ENCODE data around the gene NEK5. TPM values are rescaled to one million over a fixed set of nuclear protein-coding genes. Genes with fewer than 3 reads are reported as not detected.

NEK5 gene
- total RNA-seq, 6 donors from 2014 or later: 0.23 to 30.2 (median 2.4) TPM

DNA sequence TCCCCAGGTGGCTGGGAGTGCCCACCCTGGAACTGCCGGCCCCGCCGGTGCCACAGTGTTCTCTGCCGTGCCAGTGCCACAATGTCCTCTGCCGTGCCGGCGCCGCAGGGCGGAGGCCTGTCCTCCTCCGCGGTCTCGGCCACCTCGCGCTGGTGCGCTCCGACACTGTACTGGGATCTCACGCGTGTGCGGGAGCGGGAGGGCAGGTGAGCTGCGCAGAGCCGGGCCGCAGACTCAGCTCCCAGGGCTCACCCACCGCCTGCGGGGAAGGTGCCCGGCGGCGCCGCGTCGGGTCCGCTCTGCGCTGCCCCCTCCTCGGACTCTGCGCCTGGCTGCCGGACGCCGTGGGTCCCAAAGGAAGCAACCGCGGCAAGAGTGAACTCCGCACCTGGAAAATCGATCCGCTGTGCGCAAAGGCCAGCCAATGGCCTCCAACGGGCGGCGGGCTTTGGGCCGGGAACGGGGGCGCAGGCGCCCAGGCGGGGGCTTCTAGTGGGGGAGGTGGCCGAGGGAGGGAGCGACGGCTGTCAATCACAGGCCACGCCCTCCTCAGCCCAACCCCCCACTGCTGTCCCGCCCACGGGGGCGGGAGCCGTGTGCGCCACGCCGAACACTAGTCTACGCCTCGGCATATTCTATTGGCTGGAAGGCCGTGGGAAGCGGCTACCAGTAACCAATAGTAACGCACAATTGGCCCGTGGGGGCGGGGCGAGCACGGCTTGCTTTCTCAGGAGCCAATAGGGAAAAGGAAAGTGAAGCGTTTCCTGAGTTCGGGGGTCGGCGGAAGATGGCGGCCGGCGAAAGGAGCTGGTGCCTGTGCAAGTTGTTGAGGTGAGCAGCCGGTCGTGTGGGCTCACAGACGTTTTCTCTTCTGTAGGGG, 117.0 kb downstream of the NEK5 start, which contains the start of gene ALG11:
TSS of gene ALG11 (plus strand) at position 767 of the 880 bp plus-strand sequence. CDS start at position 788, 21 bp downstream.
- Histone ChIP-seq H3K27ac (peak within 1 kb of the TSS; percentile 48 to 84 (median 70)), H3K36me3 (peaks cover 0 to 4% (median 0%) of the 10 kb centered on the region in 4 donors), H3K4me3 (peak within 1 kb of the TSS; percentile 71 to 97 (median 78)), H3K27me3 (no peaks in the 10 kb centered on the region), H3K4me1 (peaks cover 16 to 25% (median 22%) of the 10 kb centered on the region in 4 donors), H3K9me3 (no peaks in the 10 kb centered on the region)
- TF ChIP-seq POLR2A (IDR thresholded peaks at IDR 0.05) (peak in 1 of 4 donors; percentile 68), EP300 (IDR thresholded peaks at IDR 0.05) (no peak), CTCF (IDR thresholded peaks at IDR 0.05) (no peak), POLR2AphosphoS5 (IDR thresholded peaks at IDR 0.05) (peak; percentile 46 to 59)
- peak; percentile 100 for ATAC-seq (ENCODE audit: low FRiP score in 2 of 2)
- DNase-seq: peak; percentile 98 to 99
- 0 to 2% methylated on average over 9 to 60 of the region's 82 CpGs for WGBS, 2 donors

GRCh38 chr13:52010890-52011631, 117.8 kb downstream of the NEK5 start, which contains the start of gene ATP7B:
ATP7B (minus strand) TSS chr13:52011450; CDS start chr13:52011337, 113 bp downstream.
- peak; percentile 26 to 63 for DNase-seq
- no peaks in the 10 kb centered on the region for H3K9me3 ChIP-seq
- peak in 1 of 6 experiments; percentile 6 for TF ChIP-seq CTCF (IDR thresholded peaks at IDR 0.05)
- no peak for TF ChIP-seq POLR2A (IDR thresholded peaks at IDR 0.05)

DNA sequence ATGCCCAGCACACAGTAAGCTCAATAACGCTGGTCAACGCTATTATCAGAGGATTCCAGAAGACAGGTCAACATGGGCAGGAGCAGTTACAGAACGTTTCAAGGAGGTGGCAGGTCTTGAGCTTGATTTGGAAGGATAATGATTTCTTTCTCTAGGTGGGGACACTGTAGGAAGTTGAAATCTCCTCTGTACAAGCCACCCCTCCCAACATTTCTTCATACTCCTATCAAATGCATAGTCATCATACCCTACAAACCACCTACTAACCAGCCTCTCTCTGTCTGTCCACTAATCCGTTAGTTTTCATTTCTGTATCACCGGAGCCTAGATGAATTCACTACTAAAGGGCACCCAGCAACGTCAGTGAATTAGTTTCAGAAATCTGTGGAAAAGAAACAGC, 118.9 kb downstream of the NEK5 start:
- Histone ChIP-seq H3K27ac (no peak overlapping the region), H3K4me3 (no peak overlapping the region), H3K27me3 (no peaks in the 10 kb centered on the region), H3K9me3 (no peaks in the 10 kb centered on the region), H3K4me1 (peaks cover 16 to 25% (median 22%) of the 10 kb centered on the region in 4 donors), H3K36me3 (no peaks in the 10 kb centered on the region)
- DNase-seq (no peak), ATAC-seq (ENCODE audit: low FRiP score in 2 of 2) (no peak)
- 66 to 67% methylated on average over 6 of the region's 6 CpGs for WGBS, 2 donors
- TF ChIP-seq EP300 (IDR thresholded peaks at IDR 0.05) (no peak), POLR2AphosphoS5 (IDR thresholded peaks at IDR 0.05) (no peak), CTCF (IDR thresholded peaks at IDR 0.05) (no peak), POLR2A (IDR thresholded peaks at IDR 0.05) (no peak)

More at GRCh38 chr13:52010890-52011631, 117.8 kb downstream of the NEK5 start, which contains the start of gene ATP7B:
- peak; percentile 1 to 49 for ATAC-seq (ENCODE audit: low FRiP score in 2 of 2)
- Histone ChIP-seq H3K27ac (peak within 1 kb of the TSS; percentile 48 to 84 (median 70)), H3K36me3 (no peaks in the 10 kb centered on the region), H3K4me1 (peaks cover 16 to 25% (median 22%) of the 10 kb centered on the region in 4 donors), H3K4me3 (peak within 1 kb of the TSS; percentile 71 to 97 (median 78)), H3K27me3 (no peaks in the 10 kb centered on the region)
- 4 to 6% methylated on average over 18 to 44 of the region's 46 CpGs for WGBS, 2 donors

GRCh38 chr13:52006523-52007245, 122.2 kb downstream of the NEK5 start:
- DNase-seq (no peak), ATAC-seq (ENCODE audit: low FRiP score in 2 of 2) (no peak)
- H3K36me3 ChIP-seq: no peaks in the 10 kb centered on the region
- WGBS, 2 donors: 84 to 91% methylated on average over 8 of the region's 8 CpGs
- H3K27ac ChIP-seq: no peak overlapping the region
- TF ChIP-seq CTCF (IDR thresholded peaks at IDR 0.05) (no peak), POLR2AphosphoS5 (IDR thresholded peaks at IDR 0.05) (no peak), EP300 (IDR thresholded peaks at IDR 0.05) (no peak), POLR2A (IDR thresholded peaks at IDR 0.05) (no peak)
- H3K4me3 ChIP-seq: no peak overlapping the region
- no peaks in the 10 kb centered on the region for H3K9me3 ChIP-seq
- H3K4me1 ChIP-seq: peaks cover 5 to 11% (median 10%) of the 10 kb centered on the region in 4 donors
- H3K27me3 ChIP-seq: no peaks in the 10 kb centered on the region

Measured in upper lobe of left lung (tissue), 6 donors.